GM23338 (cell line): ENCODE results near the gene RNF40. TPM values are rescaled to one million over a fixed set of nuclear protein-coding genes. Genes with fewer than 3 reads are reported as not detected.

Experiments
- ATAC-seq: fragments of 200-7000 bp; cut with Tn5 transposase; 3 replicates; pipeline ENCODE4 v1.9.1; 2020
- DNase-seq: peaks from one replicate; pipeline ENCODE4 v3.0.0-alpha.2; 2015; ENCODE audit warnings: low spot score
- H2AFZ ChIP-seq: fragments of 200-600 bp; sonication (generic); 2 replicates; pipeline ENCODE4 v1.8.0; 2016; ENCODE audit warnings: antibody characterized with exemption, mild to moderate bottlenecking, moderate library complexity
- H3F3A ChIP-seq: fragments of 200-600 bp; sonication (generic); replicated peaks from 2 replicates; pipeline ENCODE4 v1.8.0; 2017; ENCODE audit warnings: antibody characterized with exemption, mixed run types, low read depth
- H3K27ac ChIP-seq: fragments of 200-600 bp; sonication (generic); 2 replicates; pipeline ENCODE4 v1.6.1; 2016; ENCODE audit warnings: low read depth
- H3K27me3 ChIP-seq: fragments of 200-600 bp; sonication (generic); 2 replicates; pipeline ENCODE4 v1.8.0; 2016; ENCODE audit warnings: mild to moderate bottlenecking, mixed run types, moderate library complexity; ENCODE audit not compliant: insufficient read depth
- H3K36me3 ChIP-seq: fragments of 200-600 bp; sonication (generic); 2 replicates; pipeline ENCODE4 v1.8.0; 2016; ENCODE audit warnings: mild to moderate bottlenecking; ENCODE audit not compliant: insufficient read depth
- H3K4me1 ChIP-seq: fragments of 200-600 bp; sonication (generic); 2 replicates; pipeline ENCODE4 v1.8.0; 2016; ENCODE audit warnings: mild to moderate bottlenecking, moderate library complexity; ENCODE audit not compliant: insufficient read depth
- H3K4me2 ChIP-seq: fragments of 200-600 bp; sonication (generic); 2 replicates; pipeline ENCODE4 v1.7.1; 2017; ENCODE audit warnings: mixed run types
- H3K4me3 ChIP-seq: fragments of 200-600 bp; sonication (generic); 2 replicates; pipeline ENCODE4 v1.6.1; 2016; ENCODE audit warnings: mixed run types
- H3K79me2 ChIP-seq: fragments of 200-600 bp; sonication (generic); replicated peaks from 2 replicates; pipeline ENCODE4 v1.8.0; 2017; ENCODE audit warnings: mild to moderate bottlenecking; ENCODE audit not compliant: insufficient read depth
- H3K9me2 ChIP-seq: fragments of 200-600 bp; sonication (generic); 2 replicates; pipeline ENCODE4 v1.8.0; 2017; ENCODE audit not compliant: insufficient read depth
- H4K20me1 ChIP-seq: fragments of 200-600 bp; sonication (generic); replicated peaks from 2 replicates; pipeline ENCODE4 v1.8.0; 2017; ENCODE audit warnings: mild to moderate bottlenecking; ENCODE audit not compliant: insufficient read depth
- H3K27ac Mint-ChIP-seq: 2 replicates; pipeline ENCODE4 v1.8.0; 2020; ENCODE audit warnings: inconsistent platforms, mild to moderate bottlenecking, moderate library complexity, mixed read lengths
- H3K27me3 Mint-ChIP-seq: 3 replicates; pipeline ENCODE4 v1.8.0; 2022; ENCODE audit warnings: low read depth, mild to moderate bottlenecking, moderate library complexity, mixed read lengths, inconsistent platforms; ENCODE audit not compliant: insufficient read depth, poor library complexity
- H3K36me3 Mint-ChIP-seq: 3 replicates; pipeline ENCODE4 v1.8.0; 2021; ENCODE audit warnings: low read depth, mild to moderate bottlenecking, inconsistent platforms, moderate library complexity, mixed read lengths
- H3K4me1 Mint-ChIP-seq: 3 replicates; pipeline ENCODE4 v1.8.0; 2020; ENCODE audit warnings: mild to moderate bottlenecking, inconsistent platforms, mixed read lengths
- H3K4me3 Mint-ChIP-seq: 3 replicates; pipeline ENCODE4 v1.8.0; 2021; ENCODE audit warnings: moderate library complexity, mild to moderate bottlenecking, inconsistent platforms, mixed read lengths
- H3K9me3 Mint-ChIP-seq: 3 replicates; pipeline ENCODE4 v1.8.0; 2020; ENCODE audit warnings: moderate library complexity, mild to moderate bottlenecking, inconsistent platforms, mixed read lengths
- CREB1 ChIP-seq: fragments of 250-450 bp; sonication (Bioruptor Pico); IDR thresholded peaks from 2 replicates; pipeline ENCODE4 v1.5.0; 2020; ENCODE audit warnings: low read depth, mild to moderate bottlenecking, moderate library complexity
- JUNB ChIP-seq: IDR thresholded peaks from one replicate; pipeline ENCODE4 v1.6.1; 2016; ENCODE audit warnings: antibody characterized with exemption; ENCODE audit not compliant: unreplicated experiment
- POLR2AphosphoS5 ChIP-seq: IDR thresholded peaks from 2 replicates; pipeline ENCODE4 v1.6.1; 2016; ENCODE audit warnings: antibody characterized with exemption, low read depth
- REST ChIP-seq: IDR thresholded peaks from one replicate; pipeline ENCODE4 v1.6.1; 2018; ENCODE audit warnings: antibody characterized with exemption; ENCODE audit not compliant: unreplicated experiment
- STAT1 ChIP-seq: IDR thresholded peaks from one replicate; pipeline ENCODE4 v1.6.1; 2016; ENCODE audit warnings: antibody characterized with exemption; ENCODE audit not compliant: unreplicated experiment
- ZNF114 ChIP-seq: fragments of 250-450 bp; sonication (Bioruptor Pico); IDR thresholded peaks from 2 replicates; pipeline ENCODE4 v1.5.0; 2020; ENCODE audit warnings: mild to moderate bottlenecking, moderate library complexity
- ZNF331 ChIP-seq: fragments of 250-450 bp; sonication (Bioruptor Pico); IDR thresholded peaks from 2 replicates; pipeline ENCODE4 v1.5.0; 2020; ENCODE audit warnings: low read depth, mild to moderate bottlenecking, moderate library complexity
- polyA plus RNA-seq: library from polyadenylated mRNA; unstranded; fragments of >200 nt; fragmentation: Nextera tagmentation; extraction: Ambion mirVana; gene quantifications from 2 replicates; pipeline ENCODE4 v1.2.1, GENCODE V29; 2016
- total RNA-seq: library from RNA; depleted of rRNA; stranded (reverse); fragments of >200 nt; shearing (Covaris generic); gene quantifications from 2 replicates; pipeline ENCODE4 v1.2.3, GENCODE V29; 2014
- TF ChIP-seq, protein P1 (sequence below): IDR thresholded peaks from 2 replicates; pipeline ENCODE4 v1.6.1; 2016; ENCODE audit warnings: antibody characterized with exemption

RNF40 gene
- total and polyA plus RNA-seq, 2 experiments from 2014 or later: 36.0 to 78.5 TPM

DNA sequence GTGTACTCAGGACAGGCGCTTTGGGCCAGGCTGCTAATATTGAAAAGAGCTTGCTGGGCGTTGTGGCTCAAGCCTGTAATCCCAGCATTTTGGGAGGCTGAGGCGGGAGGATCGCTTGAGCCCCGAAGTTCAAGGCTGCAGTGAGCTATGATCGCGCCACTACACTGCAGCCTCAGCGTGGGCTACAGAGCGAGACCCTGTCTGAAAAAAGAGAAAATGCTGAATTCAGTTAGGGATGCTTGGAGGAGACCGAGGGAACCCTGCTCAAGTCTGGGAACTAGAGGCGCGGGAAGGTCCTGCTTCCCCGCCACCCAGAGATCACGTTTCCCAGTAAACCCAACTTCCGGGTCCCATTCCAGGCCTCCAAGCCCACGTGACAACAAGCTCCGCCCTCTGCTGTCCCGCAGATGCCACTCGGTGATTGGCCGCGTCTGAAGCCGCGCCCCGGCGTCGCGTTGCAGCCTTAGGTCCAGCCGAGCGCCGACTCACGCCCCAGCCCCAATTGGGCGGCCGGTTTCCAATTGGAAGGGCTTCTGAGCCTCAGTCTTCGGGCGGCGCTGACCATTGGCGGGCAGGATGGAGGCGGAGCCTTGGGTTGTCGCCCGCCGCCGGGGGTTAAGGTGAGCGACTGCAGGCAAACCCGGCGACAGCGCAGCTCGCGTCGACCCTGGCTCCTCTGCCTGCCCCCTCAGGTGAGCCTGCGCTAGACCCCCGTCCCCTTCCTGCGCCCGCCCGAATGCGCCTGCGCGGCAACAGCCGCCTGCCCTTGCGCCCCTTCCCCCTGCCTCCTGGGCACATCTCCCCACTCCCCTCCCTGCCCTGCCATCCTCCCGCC, 14.1 kb upstream of the RNF40 start, which contains the start of gene PHKG2:
Gene PHKG2 (plus strand): TSS at position 627 of the 835 bp plus-strand sequence. CDS start 396 bp downstream, outside the sequence.
- Mint-ChIP-seq H3K4me1 (peaks cover 8% of the 10 kb centered on the region), H3K9me3 (no peaks in the 10 kb centered on the region), H3K36me3 (peaks cover 35% of the 10 kb centered on the region), H3K27ac (peak within 1 kb of the TSS; percentile 96), H3K4me3 (peak within 1 kb of the TSS; percentile 97), H3K27me3 (peaks cover 16% of the 10 kb centered on the region)
- H3K4me3 ChIP-seq: peak within 1 kb of the TSS; percentile 71
- no peaks in the 10 kb centered on the region; the same call in 1 of the 2 replicates for H4K20me1 ChIP-seq
- no peaks in the 10 kb centered on the region for H3K27me3 ChIP-seq
- H3K36me3 ChIP-seq: peaks cover 5% of the 10 kb centered on the region; the same call in 1 of the 2 replicates
- peaks cover 15% of the 10 kb centered on the region for H3K79me2 ChIP-seq
- peaks cover 7% of the 10 kb centered on the region; the same call in 1 of the 2 replicates for H3K4me1 ChIP-seq
- DNase-seq: peak; percentile 100
- peak within 1 kb of the TSS; percentile 88 for H2AFZ ChIP-seq
- TF ChIP-seq CREB1: 0 out of 2 replicates have a peak, but pooled peaks have one; percentile 3
- TF ChIP-seq ZNF114 (CRISPR knock-in tag): no peak
- TF ChIP-seq POLR2AphosphoS5: peak; percentile 69
- TF ChIP-seq, protein P1, sequence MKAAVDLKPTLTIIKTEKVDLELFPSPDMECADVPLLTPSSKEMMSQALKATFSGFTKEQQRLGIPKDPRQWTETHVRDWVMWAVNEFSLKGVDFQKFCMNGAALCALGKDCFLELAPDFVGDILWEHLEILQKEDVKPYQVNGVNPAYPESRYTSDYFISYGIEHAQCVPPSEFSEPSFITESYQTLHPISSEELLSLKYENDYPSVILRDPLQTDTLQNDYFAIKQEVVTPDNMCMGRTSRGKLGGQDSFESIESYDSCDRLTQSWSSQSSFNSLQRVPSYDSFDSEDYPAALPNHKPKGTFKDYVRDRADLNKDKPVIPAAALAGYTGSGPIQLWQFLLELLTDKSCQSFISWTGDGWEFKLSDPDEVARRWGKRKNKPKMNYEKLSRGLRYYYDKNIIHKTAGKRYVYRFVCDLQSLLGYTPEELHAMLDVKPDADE: 0 out of 2 replicates have a peak, but pooled peaks have one; percentile 6
- H3K4me2 ChIP-seq: peak within 1 kb of the TSS; percentile 74
- peak within 1 kb of the TSS; percentile 91 for H3K27ac ChIP-seq
- ATAC-seq: peak; percentile 97
- H3K9me2 ChIP-seq: no peaks in the 10 kb centered on the region
- peaks cover 4% of the 10 kb centered on the region; the same call in 1 of the 2 replicates for H3F3A ChIP-seq

- peaks cover 15% of the 10 kb centered on the region for H3K79me2 ChIP-seq
- H3K27ac Mint-ChIP-seq: peak overlapping the region; percentile 96
- peak; percentile 75 for DNase-seq
- ATAC-seq: peak; percentile 70
- no peaks in the 10 kb centered on the region for H3K27me3 ChIP-seq
- H3K4me2 ChIP-seq: peak overlapping the region; percentile 73
- H3K4me1 Mint-ChIP-seq: peaks cover 8% of the 10 kb centered on the region
- H4K20me1 ChIP-seq: no peaks in the 10 kb centered on the region; the same call in 1 of the 2 replicates
- H3K27me3 Mint-ChIP-seq: peaks cover 16% of the 10 kb centered on the region
- no peaks in the 10 kb centered on the region for H3K9me2 ChIP-seq
- peak overlapping the region; percentile 97 for H3K4me3 Mint-ChIP-seq
- peaks cover 4% of the 10 kb centered on the region; the same call in 1 of the 2 replicates for H3F3A ChIP-seq
- no peaks in the 10 kb centered on the region for H3K9me3 Mint-ChIP-seq
- H3K27ac ChIP-seq: no peak overlapping the region
- H2AFZ ChIP-seq: no peak overlapping the region
- peak overlapping the region; percentile 71 for H3K4me3 ChIP-seq
- peaks cover 34% of the 10 kb centered on the region for H3K36me3 Mint-ChIP-seq
- H3K36me3 ChIP-seq: peaks cover 5% of the 10 kb centered on the region; the same call in 1 of the 2 replicates
- H3K4me1 ChIP-seq: peaks cover 7% of the 10 kb centered on the region; the same call in 1 of the 2 replicates
- TF ChIP-seq ZNF114 (CRISPR knock-in tag) (no peak), STAT1 (no peak), CREB1 (peak; percentile 53), REST (no peak), ZNF331 (no peak), JUNB (no peak)
- TF ChIP-seq, protein P1: no peak
Observed at GRCh38 chr16:30748634-30749445, 13.3 kb upstream of the RNF40 start.
